ENCODE results near the gene CCSAP. TPM values are rescaled to one million over a fixed set of nuclear protein-coding genes. Genes with fewer than 3 reads are reported as not detected.

Gene CCSAP
- total RNA-seq, 5 donors from 2014 or later (not counting 1 experiment from before 2014, with no cell fraction given) = 7.9 to 11.4 (median 8.9) TPM

DNA sequence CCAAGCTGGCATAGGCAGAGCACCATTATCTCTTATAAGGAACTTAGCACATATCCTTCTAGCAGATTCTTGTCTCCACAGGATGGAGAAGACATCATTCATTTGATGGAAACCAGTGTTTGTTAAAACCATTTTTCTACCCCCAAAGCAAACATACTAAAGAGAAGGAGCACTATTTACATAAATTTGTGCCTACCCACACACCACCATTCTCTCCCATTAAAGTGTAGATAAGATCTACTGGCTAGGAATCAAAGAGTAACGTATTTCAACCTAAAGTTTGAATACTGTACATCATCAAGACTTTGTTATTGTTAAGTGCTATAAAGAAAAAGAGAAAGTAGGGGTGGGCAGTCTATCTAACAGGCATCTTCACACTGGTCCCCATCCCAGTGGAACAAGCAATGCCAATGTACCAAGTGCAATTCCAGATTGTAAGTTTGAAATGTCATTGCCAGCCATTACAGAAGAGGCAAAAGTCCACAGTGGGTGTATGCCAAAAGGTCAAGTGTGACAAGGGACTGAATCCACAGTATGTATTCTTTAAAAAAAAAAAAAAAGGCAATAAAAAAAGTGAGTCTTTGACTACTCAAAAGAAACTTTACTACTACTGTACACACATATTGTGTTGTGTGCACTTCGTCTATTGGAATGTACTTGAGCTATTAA lies 18.8 kb downstream of the CCSAP start:
- Mint-ChIP-seq H3K27ac (peak overlapping the region in 1 of 2 donors; percentile 52), H3K36me3 (peaks cover 43% of the 10 kb centered on the region), H3K9me3 (no peaks in the 10 kb centered on the region), H3K27me3 (no peaks in the 10 kb centered on the region), H3K4me1 (peaks cover 5 to 39% (median 31%) of the 10 kb centered on the region in 3 donors), H3K4me3 (no peak overlapping the region)
- Histone ChIP-seq H3K4me3 (ENCODE audit: control insufficient read depth in 1 of 2, extremely low read depth in 1 of 2, low read length in 1 of 2) (no peak overlapping the region), H3K27ac (ENCODE audit: low read length) (no peak overlapping the region), H3K4me1 (ENCODE audit: control insufficient read depth in 1 of 2, extremely low read depth in 1 of 2, insufficient read depth in 2 of 2, low read length in 2 of 2) (peaks cover 0 to 4% of the 10 kb centered on the region in 2 experiments), H3K9me3 (no peaks in the 10 kb centered on the region), H3K36me3 (ENCODE audit: control insufficient read depth in 2 of 2, extremely low read depth in 1 of 2, insufficient read depth in 1 of 2, low read length in 1 of 2) (peaks cover 0 to 24% of the 10 kb centered on the region in 2 donors), H3K27me3 (replicated peaks in 1 of 2; ENCODE audit: control insufficient read depth in 2 of 2, extremely low read depth in 1 of 2, insufficient read depth in 2 of 2, low read length in 1 of 2) (no peaks in the 10 kb centered on the region)
- CTCF ChIA-PET = no interaction called here
- no peak for DNase-seq
- no CpG with 5 or more reads among the region's 2 CpGs for WGBS (ENCODE audit: insufficient coverage)
- POLR2A ChIA-PET = no interaction called here
- no peak for ATAC-seq (replicated peaks in 1 of 4)

DNA sequence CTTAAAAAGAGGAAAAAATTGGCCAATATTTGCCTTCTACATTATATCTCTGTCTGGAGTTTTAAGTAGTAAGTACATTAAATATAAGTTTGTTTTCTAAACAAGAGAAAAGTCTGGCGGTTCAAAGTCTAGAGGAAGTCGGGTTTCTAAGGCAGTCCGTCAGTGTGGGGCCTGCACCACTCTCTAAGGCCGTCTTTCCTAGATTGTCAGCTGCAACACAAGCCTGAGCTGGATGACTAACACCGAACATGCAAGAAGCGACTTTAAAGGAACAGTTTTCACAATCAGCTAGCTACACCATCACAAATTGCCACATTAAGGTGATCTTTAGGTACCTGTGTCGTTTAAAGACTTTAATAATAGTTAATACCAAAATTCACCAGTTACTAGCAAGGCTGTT lies 19.6 kb downstream of the CCSAP start:
- no peaks in the 10 kb centered on the region for H3K27me3 ChIP-seq (replicated peaks in 1 of 2; ENCODE audit: control insufficient read depth in 2 of 2, extremely low read depth in 1 of 2, insufficient read depth in 2 of 2, low read length in 1 of 2)
- WGBS (ENCODE audit: insufficient coverage) = 90% methylated on average over 2 of the region's 7 CpGs
- Mint-ChIP-seq H3K27ac (no peak overlapping the region), H3K4me3 (no peak overlapping the region), H3K4me1 (peaks cover 0 to 34% (median 31%) of the 10 kb centered on the region in 3 donors), H3K27me3 (no peaks in the 10 kb centered on the region), H3K36me3 (peaks cover 40% of the 10 kb centered on the region), H3K9me3 (no peaks in the 10 kb centered on the region)
- no peaks in the 10 kb centered on the region for H3K9me3 ChIP-seq
- no peak overlapping the region for H3K27ac ChIP-seq (ENCODE audit: low read length)
- ATAC-seq (replicated peaks in 1 of 4) (no peak), DNase-seq (no peak)
- H3K36me3 ChIP-seq (ENCODE audit: control insufficient read depth in 2 of 2, extremely low read depth in 1 of 2, insufficient read depth in 1 of 2, low read length in 1 of 2) = peaks cover 0 to 24% of the 10 kb centered on the region in 2 donors
- no peak overlapping the region for H3K4me3 ChIP-seq (ENCODE audit: control insufficient read depth in 1 of 2, extremely low read depth in 1 of 2, low read length in 1 of 2)
- H3K4me1 ChIP-seq (ENCODE audit: control insufficient read depth in 1 of 2, extremely low read depth in 1 of 2, insufficient read depth in 2 of 2, low read length in 2 of 2) = peaks cover 0 to 4% of the 10 kb centered on the region in 2 experiments
- CTCF ChIA-PET = no interaction called here
- POLR2A ChIA-PET = no interaction called here

DNA sequence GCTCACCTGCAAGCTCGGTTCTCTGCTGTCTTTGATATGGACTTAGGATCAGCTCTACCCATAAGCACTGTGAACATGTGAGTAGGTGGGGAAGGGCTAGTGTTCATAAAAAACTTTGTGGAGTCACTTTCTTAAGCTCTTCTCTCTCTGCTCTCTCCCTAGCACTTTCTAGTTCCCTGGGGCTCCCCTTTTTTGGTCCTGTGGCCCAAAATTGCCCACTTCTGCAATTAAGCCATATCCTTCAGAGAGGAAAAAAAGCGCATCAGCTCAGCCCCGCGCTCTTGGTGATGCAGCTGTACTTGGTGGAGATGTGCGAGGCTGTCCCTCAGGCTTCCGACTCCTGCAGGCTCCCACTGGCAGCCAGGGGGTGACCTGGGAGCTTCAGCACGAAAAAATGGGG lies 23.4 kb downstream of the CCSAP start:
- Mint-ChIP-seq H3K9me3 (no peaks in the 10 kb centered on the region), H3K36me3 (peaks cover 29% of the 10 kb centered on the region), H3K27me3 (no peaks in the 10 kb centered on the region), H3K4me1 (peaks cover 0 to 7% (median 4%) of the 10 kb centered on the region in 3 donors), H3K27ac (no peak overlapping the region), H3K4me3 (no peak overlapping the region)
- ChIA-PET POLR2A (no interaction called here), CTCF (no interaction called here)
- ATAC-seq (replicated peaks in 1 of 4) (no peak), DNase-seq (no peak)
- H3K27me3 ChIP-seq (replicated peaks in 1 of 2; ENCODE audit: control insufficient read depth in 2 of 2, extremely low read depth in 1 of 2, insufficient read depth in 2 of 2, low read length in 1 of 2) = no peaks in the 10 kb centered on the region
- peaks cover 0 to 9% of the 10 kb centered on the region in 2 donors for H3K36me3 ChIP-seq (ENCODE audit: control insufficient read depth in 2 of 2, extremely low read depth in 1 of 2, insufficient read depth in 1 of 2, low read length in 1 of 2)
- WGBS (ENCODE audit: insufficient coverage) = 100% methylated on average over 2 of the region's 7 CpGs
- H3K4me1 ChIP-seq (ENCODE audit: control insufficient read depth in 1 of 2, extremely low read depth in 1 of 2, insufficient read depth in 2 of 2, low read length in 2 of 2) = no peaks in the 10 kb centered on the region
- H3K4me3 ChIP-seq (ENCODE audit: control insufficient read depth in 1 of 2, extremely low read depth in 1 of 2, low read length in 1 of 2) = no peak overlapping the region
- H3K9me3 ChIP-seq = no peaks in the 10 kb centered on the region
- H3K27ac ChIP-seq (ENCODE audit: low read length) = no peak overlapping the region

DNA sequence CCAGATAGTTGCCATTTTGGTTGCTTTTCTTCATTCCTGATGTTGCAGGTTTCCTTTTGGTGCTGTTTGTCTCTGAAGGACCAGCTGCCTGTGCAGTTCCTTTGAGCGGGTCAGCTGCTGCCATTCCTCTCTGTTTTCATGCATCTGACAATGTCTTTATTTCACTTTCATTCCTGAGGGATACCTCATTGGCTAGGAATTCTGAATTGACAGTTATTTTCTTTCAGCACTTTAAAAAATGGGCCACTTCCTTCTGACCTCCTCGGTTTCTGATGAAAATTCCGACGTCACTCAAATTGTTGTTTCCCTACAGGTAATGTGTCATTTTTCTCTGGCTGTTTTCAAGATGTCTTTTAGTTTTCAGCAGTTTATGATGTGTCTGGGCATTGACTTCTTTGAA lies 24.8 kb downstream of the CCSAP start:
- Histone ChIP-seq H3K4me1 (ENCODE audit: control insufficient read depth in 1 of 2, extremely low read depth in 1 of 2, insufficient read depth in 2 of 2, low read length in 2 of 2) (no peaks in the 10 kb centered on the region), H3K4me3 (ENCODE audit: control insufficient read depth in 1 of 2, extremely low read depth in 1 of 2, low read length in 1 of 2) (no peak overlapping the region), H3K36me3 (ENCODE audit: control insufficient read depth in 2 of 2, extremely low read depth in 1 of 2, insufficient read depth in 1 of 2, low read length in 1 of 2) (peaks cover 0 to under 1% of the 10 kb centered on the region in 2 donors), H3K27me3 (replicated peaks in 1 of 2; ENCODE audit: control insufficient read depth in 2 of 2, extremely low read depth in 1 of 2, insufficient read depth in 2 of 2, low read length in 1 of 2) (no peaks in the 10 kb centered on the region), H3K27ac (ENCODE audit: low read length) (no peak overlapping the region), H3K9me3 (no peaks in the 10 kb centered on the region)
- CTCF ChIA-PET = no interaction called here
- POLR2A ChIA-PET = no interaction called here
- Mint-ChIP-seq H3K27ac (no peak overlapping the region), H3K36me3 (peaks cover 25% of the 10 kb centered on the region), H3K4me1 (no peaks in the 10 kb centered on the region), H3K27me3 (no peaks in the 10 kb centered on the region), H3K4me3 (no peak overlapping the region), H3K9me3 (no peaks in the 10 kb centered on the region)
- 100% methylated on average over 1 of the region's 4 CpGs for WGBS (ENCODE audit: insufficient coverage)
- DNase-seq (no peak), ATAC-seq (replicated peaks in 1 of 4) (no peak)

DNA sequence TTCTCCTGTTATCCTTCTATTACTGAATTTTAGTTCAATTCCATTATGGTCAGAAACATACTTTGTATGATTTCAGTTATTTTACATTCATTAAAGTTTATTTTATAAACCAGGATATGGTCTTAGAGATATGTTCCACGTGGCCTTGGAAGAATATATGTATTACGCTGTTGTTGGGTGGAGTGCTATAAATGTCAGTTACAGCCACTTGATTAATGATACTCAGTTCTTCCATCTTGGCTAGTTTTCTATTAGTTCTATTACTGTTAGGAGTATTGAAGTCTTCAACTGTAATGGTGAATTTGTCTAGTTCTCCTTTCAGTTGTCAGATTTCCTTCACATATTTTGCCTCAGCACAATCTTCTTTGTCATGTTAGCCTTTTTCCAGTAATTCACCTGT lies 26.7 kb downstream of the CCSAP start:
- CTCF ChIA-PET = no interaction called here
- no peak overlapping the region for H3K27ac Mint-ChIP-seq
- no peak for DNase-seq
- H3K4me1 Mint-ChIP-seq = no peaks in the 10 kb centered on the region
- Histone ChIP-seq H3K4me3 (ENCODE audit: control insufficient read depth in 1 of 2, extremely low read depth in 1 of 2, low read length in 1 of 2) (no peak overlapping the region), H3K4me1 (ENCODE audit: control insufficient read depth in 1 of 2, extremely low read depth in 1 of 2, insufficient read depth in 2 of 2, low read length in 2 of 2) (no peaks in the 10 kb centered on the region), H3K27ac (ENCODE audit: low read length) (no peak overlapping the region), H3K27me3 (replicated peaks in 1 of 2; ENCODE audit: control insufficient read depth in 2 of 2, extremely low read depth in 1 of 2, insufficient read depth in 2 of 2, low read length in 1 of 2) (no peaks in the 10 kb centered on the region), H3K36me3 (ENCODE audit: control insufficient read depth in 2 of 2, extremely low read depth in 1 of 2, insufficient read depth in 1 of 2, low read length in 1 of 2) (peaks cover 0 to 9% of the 10 kb centered on the region in 2 donors), H3K9me3 (no peaks in the 10 kb centered on the region)
- POLR2A ChIA-PET = no interaction called here
- peaks cover 24% of the 10 kb centered on the region for H3K36me3 Mint-ChIP-seq
- WGBS (ENCODE audit: insufficient coverage) = no CpG with 5 or more reads among the region's 2 CpGs
- no peaks in the 10 kb centered on the region for H3K27me3 Mint-ChIP-seq
- no peak for ATAC-seq (replicated peaks in 1 of 4)
- H3K4me3 Mint-ChIP-seq = no peak overlapping the region
- no peaks in the 10 kb centered on the region for H3K9me3 Mint-ChIP-seq

DNA sequence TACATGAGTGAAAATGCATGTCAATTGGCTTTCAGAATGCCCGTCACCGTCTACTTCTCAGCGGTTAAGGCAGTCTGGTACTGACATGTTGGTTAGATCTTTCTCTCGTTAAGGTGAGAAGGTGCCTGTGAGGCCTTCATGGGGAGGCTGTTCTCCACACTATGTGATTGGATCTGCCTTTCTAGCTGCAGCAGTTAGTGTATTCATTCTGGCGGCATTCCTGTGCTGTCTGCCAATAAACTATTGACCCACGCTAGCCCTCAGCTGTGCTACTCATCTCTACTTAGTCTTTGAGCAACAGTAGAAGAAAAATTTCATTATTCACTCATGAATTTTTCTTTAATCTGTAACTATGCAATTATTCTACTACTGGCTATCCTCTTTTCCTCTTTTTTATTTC lies 32.0 kb downstream of the CCSAP start:
- H3K4me3 ChIP-seq (ENCODE audit: control insufficient read depth in 1 of 2, extremely low read depth in 1 of 2, low read length in 1 of 2) = no peak overlapping the region
- ChIA-PET POLR2A (no interaction called here), CTCF (no interaction called here)
- no peaks in the 10 kb centered on the region for H3K27me3 ChIP-seq (replicated peaks in 1 of 2; ENCODE audit: control insufficient read depth in 2 of 2, extremely low read depth in 1 of 2, insufficient read depth in 2 of 2, low read length in 1 of 2)
- no peaks in the 10 kb centered on the region for H3K9me3 ChIP-seq
- peaks cover 47% of the 10 kb centered on the region for H3K36me3 Mint-ChIP-seq
- H3K36me3 ChIP-seq (ENCODE audit: control insufficient read depth in 2 of 2, extremely low read depth in 1 of 2, insufficient read depth in 1 of 2, low read length in 1 of 2) = peaks cover 0 to 31% of the 10 kb centered on the region in 2 donors
- no peak overlapping the region for H3K4me3 Mint-ChIP-seq
- ATAC-seq (replicated peaks in 1 of 4) (no peak), DNase-seq (no peak)
- H3K9me3 Mint-ChIP-seq = no peaks in the 10 kb centered on the region
- 100% methylated on average over 3 of the region's 6 CpGs for WGBS (ENCODE audit: insufficient coverage)
- no peaks in the 10 kb centered on the region for H3K4me1 Mint-ChIP-seq
- H3K27ac ChIP-seq (ENCODE audit: low read length) = no peak overlapping the region
- no peaks in the 10 kb centered on the region for H3K27me3 Mint-ChIP-seq
- no peaks in the 10 kb centered on the region for H3K4me1 ChIP-seq (ENCODE audit: control insufficient read depth in 1 of 2, extremely low read depth in 1 of 2, insufficient read depth in 2 of 2, low read length in 2 of 2)
- no peak overlapping the region for H3K27ac Mint-ChIP-seq

DNA sequence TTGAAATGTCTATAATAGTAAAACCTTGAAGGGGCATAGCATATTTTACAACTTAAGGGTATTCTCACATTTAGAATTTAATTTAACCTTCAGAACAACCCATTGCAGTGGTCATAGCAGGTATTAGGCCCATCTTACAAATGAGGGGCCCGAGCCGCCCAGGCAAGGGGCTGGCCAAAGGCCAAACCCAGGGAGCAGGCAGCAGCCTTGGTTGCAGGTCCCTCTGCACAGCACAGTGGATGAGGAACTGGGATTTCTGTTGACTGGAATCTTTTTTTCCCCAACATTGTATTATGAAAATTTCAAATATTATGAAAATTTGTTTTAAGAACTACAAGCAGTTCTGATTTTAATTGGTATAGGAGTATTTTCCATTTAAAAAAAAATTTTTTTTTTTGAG lies 33.2 kb downstream of the CCSAP start:
- ATAC-seq (replicated peaks in 1 of 4) (no peak), DNase-seq (no peak)
- no peaks in the 10 kb centered on the region for H3K27me3 ChIP-seq (replicated peaks in 1 of 2; ENCODE audit: control insufficient read depth in 2 of 2, extremely low read depth in 1 of 2, insufficient read depth in 2 of 2, low read length in 1 of 2)
- Mint-ChIP-seq H3K27me3 (no peaks in the 10 kb centered on the region), H3K27ac (no peak overlapping the region), H3K4me3 (no peak overlapping the region), H3K36me3 (peaks cover 47% of the 10 kb centered on the region), H3K4me1 (no peaks in the 10 kb centered on the region), H3K9me3 (no peaks in the 10 kb centered on the region)
- ChIA-PET CTCF (no interaction called here), POLR2A (no interaction called here)
- H3K4me1 ChIP-seq (ENCODE audit: control insufficient read depth in 1 of 2, extremely low read depth in 1 of 2, insufficient read depth in 2 of 2, low read length in 2 of 2) = no peaks in the 10 kb centered on the region
- H3K27ac ChIP-seq (ENCODE audit: low read length) = no peak overlapping the region
- H3K36me3 ChIP-seq (ENCODE audit: control insufficient read depth in 2 of 2, extremely low read depth in 1 of 2, insufficient read depth in 1 of 2, low read length in 1 of 2) = peaks cover 0 to 35% of the 10 kb centered on the region in 2 donors
- WGBS (ENCODE audit: insufficient coverage) = no CpG with 5 or more reads among the region's 2 CpGs
- no peaks in the 10 kb centered on the region for H3K9me3 ChIP-seq
- no peak overlapping the region for H3K4me3 ChIP-seq (ENCODE audit: control insufficient read depth in 1 of 2, extremely low read depth in 1 of 2, low read length in 1 of 2)

Measured in T-cell (primary cell).